Activated T-cell treated with anti-CD3 and anti-CD28 coated beads, Interleukin-2, amount 50 U/mL, for 24 hours (primary cell): ENCODE measurements around the gene SFMBT2.

Experiments
- DNase-seq: peaks from one replicate; pipeline ENCODE4 v3.0.0-alpha.2; 2020
- H3K27ac Mint-ChIP-seq: 2 replicates; pipeline ENCODE4 v1.8.0; 2020; ENCODE audit warnings: mild to moderate bottlenecking, mixed read lengths
- H3K27me3 Mint-ChIP-seq: 2 replicates; pipeline ENCODE4 v1.8.0; 2020; ENCODE audit warnings: mixed read lengths
- H3K36me3 Mint-ChIP-seq: 2 replicates; pipeline ENCODE4 v1.8.0; 2020; ENCODE audit warnings: low read depth, mixed read lengths
- H3K4me1 Mint-ChIP-seq: 2 replicates; pipeline ENCODE4 v1.8.0; 2020; ENCODE audit warnings: low read depth, mixed read lengths
- H3K4me3 Mint-ChIP-seq: 2 replicates; pipeline ENCODE4 v1.8.0; 2020; ENCODE audit warnings: mild to moderate bottlenecking, moderate library complexity, mixed read lengths
- H3K9me3 Mint-ChIP-seq: 2 replicates; pipeline ENCODE4 v1.8.0; 2020; ENCODE audit warnings: mixed read lengths

Gene SFMBT2

DNA sequence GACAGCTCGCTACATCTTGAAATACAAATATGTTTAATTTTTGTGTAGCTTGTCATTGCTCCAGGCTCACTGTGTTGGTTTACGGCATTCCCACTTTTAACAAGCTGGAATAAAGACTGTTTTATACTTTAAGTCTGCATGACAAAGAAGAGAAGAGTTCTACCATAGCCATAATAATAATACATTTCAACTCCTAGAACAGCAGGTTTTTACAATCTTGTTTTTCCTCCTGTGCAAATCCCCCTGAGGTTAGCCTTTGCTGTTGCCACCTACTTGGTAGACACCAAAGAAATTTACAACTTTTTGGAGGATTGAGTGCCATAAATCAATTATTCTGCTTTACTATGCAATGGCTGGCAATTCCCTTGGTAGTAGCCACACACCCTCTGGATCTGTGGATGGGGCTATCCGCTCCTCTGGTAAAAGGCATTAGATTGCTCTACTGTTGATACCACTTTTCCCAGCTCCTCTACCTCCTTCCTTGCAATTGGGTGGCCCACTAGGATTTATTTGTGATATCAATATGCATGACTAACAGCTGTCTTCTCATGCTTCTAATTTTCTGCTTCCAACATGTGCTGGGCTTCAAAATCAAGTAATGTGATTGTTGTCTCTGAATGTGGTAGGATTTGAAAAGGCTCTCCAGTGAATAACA is 60.2 kb downstream of the SFMBT2 start:
- H3K27me3 Mint-ChIP-seq: no peaks in the 10 kb centered on the region
- H3K36me3 Mint-ChIP-seq: peaks cover 72% of the 10 kb centered on the region
- no peak overlapping the region for H3K27ac Mint-ChIP-seq
- H3K4me1 Mint-ChIP-seq: peaks cover 53% of the 10 kb centered on the region
- H3K4me3 Mint-ChIP-seq: no peak overlapping the region
- peaks cover 3% of the 10 kb centered on the region for H3K9me3 Mint-ChIP-seq
- no peak for DNase-seq

DNA sequence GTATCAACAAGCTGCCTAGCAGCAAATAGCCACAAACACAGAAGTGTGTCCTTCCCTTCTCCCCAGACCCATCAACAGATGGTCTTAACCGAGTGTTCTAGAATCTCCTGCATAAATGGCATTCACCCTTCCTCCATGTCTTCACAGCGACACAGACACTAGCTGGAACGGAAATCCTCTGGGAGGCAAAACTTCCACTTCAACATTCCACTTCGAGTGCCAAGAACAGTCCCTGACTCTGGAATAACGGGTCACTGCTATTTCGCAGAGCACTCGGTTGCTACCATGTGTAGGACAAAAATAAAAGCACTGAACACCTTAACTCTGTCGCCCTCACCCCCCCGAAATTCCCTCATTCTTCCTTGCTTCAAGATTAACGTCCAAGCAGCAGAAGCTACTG is 65.1 kb downstream of the SFMBT2 start:
- H3K27ac Mint-ChIP-seq: no peak overlapping the region
- DNase-seq: no peak
- H3K4me3 Mint-ChIP-seq: no peak overlapping the region
- H3K36me3 Mint-ChIP-seq: peaks cover 77% of the 10 kb centered on the region
- H3K9me3 Mint-ChIP-seq: peaks cover 3% of the 10 kb centered on the region
- H3K4me1 Mint-ChIP-seq: peaks cover 45% of the 10 kb centered on the region
- H3K27me3 Mint-ChIP-seq: no peaks in the 10 kb centered on the region

DNA sequence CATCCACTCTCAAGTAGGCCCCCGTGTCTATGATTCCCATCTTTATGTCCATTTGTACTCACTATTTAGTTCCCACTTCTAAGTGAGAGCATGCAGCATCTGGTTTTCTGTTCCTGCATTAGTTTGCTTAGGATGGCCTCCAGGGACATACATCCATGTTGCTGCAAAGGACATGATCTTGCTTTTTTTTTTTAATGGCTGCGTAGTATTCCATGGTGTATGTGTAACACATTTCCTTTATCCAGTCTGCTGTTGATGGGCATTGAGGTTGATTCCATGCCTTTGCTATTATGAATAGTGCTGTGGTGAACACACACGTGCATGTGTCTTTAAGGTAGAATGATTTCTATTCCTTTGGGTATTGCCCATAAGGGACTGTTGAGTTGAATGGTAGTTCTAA is 67.8 kb downstream of the SFMBT2 start:
- Mint-ChIP-seq H3K27me3 (no peaks in the 10 kb centered on the region), H3K36me3 (peaks cover 77% of the 10 kb centered on the region), H3K4me1 (peaks cover 54% of the 10 kb centered on the region), H3K9me3 (no peaks in the 10 kb centered on the region), H3K4me3 (no peak overlapping the region), H3K27ac (no peak overlapping the region)
- no peak for DNase-seq

DNA sequence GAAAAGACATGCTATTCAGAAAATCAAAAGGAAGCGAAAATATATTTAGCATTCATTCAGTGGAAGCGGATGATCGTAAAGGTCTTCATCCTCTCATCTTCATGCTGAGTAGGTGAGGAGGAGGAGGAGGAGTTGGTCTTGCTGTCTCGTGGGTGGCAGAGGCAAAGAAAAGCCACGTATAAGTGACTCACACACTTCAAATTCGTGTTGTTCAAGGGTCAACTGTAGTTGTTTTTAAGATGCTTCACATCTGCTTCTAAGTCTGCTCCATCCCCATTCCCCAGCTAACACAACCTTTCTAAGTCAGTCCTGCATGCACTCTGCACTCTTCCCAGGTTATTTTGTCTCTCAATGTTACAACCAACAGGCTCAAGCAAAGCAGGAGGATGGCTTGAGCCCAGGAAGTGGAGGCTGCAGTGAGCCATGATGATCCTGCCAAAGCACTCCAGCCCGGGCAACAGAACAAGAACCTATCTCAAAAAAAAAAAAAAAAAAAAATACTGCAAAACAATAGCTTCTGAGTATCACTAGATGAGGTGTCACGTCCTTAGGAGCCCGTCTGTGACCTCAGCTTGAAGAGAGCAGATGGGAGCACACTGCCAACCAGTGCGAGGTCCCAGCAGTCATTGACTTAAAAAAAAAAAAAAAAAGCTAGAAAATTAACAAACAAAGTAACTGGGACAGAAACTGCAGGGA is 70.5 kb downstream of the SFMBT2 start:
- no peak overlapping the region for H3K4me3 Mint-ChIP-seq
- peaks cover 84% of the 10 kb centered on the region for H3K36me3 Mint-ChIP-seq
- H3K27ac Mint-ChIP-seq: peak overlapping the region; percentile 64
- peaks cover 64% of the 10 kb centered on the region for H3K4me1 Mint-ChIP-seq
- no peaks in the 10 kb centered on the region for H3K9me3 Mint-ChIP-seq
- DNase-seq: no peak
- H3K27me3 Mint-ChIP-seq: no peaks in the 10 kb centered on the region

DNA sequence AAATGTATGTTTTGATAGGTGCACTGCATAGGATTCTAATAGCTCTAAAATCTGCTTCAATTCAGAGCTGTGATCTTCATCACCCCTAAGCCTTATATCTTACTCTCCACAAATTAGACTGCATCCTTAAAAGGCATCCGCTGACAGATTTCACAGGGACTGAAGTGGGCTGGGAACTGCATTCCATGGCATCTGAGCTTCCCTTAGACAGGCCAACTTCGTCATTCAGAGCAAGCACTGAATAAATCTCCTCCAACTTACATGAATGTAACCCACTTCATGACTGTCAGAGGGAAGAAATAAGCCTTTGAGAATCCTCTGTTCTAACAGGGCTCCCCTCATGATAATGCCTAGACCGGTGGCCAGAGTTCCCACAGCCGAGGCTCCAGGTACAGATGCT is 71.3 kb downstream of the SFMBT2 start:
- no peak for DNase-seq
- Mint-ChIP-seq H3K4me3 (no peak overlapping the region), H3K4me1 (peaks cover 67% of the 10 kb centered on the region), H3K27ac (peak overlapping the region; percentile 32), H3K36me3 (peaks cover 84% of the 10 kb centered on the region), H3K27me3 (no peaks in the 10 kb centered on the region), H3K9me3 (no peaks in the 10 kb centered on the region)

DNA sequence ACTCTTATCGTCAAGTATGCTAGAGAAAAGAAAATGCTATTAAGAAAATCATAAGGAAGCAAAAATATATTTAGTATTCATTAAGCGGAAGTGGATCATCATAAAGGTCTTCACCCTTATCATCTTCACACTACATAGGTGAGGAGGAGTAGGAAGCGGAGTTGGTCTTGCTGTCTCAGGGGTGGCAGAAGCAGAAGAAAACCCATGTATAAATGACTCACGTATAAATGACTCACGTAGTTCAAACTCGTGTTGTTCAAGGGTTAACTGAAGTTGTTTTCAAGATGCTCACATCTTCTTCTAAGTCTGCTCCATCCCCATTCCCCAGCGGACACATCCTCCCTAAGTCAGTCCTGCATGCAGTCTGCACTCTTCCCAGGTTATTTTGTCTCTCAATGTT is 72.4 kb downstream of the SFMBT2 start:
- Mint-ChIP-seq H3K36me3 (peaks cover 82% of the 10 kb centered on the region), H3K4me3 (no peak overlapping the region), H3K27ac (peak overlapping the region; percentile 87), H3K27me3 (no peaks in the 10 kb centered on the region), H3K4me1 (peaks cover 73% of the 10 kb centered on the region), H3K9me3 (no peaks in the 10 kb centered on the region)
- no peak for DNase-seq

GRCh38 chr10:7337431-7338171 is 73.2 kb downstream of the SFMBT2 start:
- Mint-ChIP-seq H3K4me1 (peaks cover 72% of the 10 kb centered on the region), H3K9me3 (no peaks in the 10 kb centered on the region), H3K36me3 (peaks cover 81% of the 10 kb centered on the region)

DNA sequence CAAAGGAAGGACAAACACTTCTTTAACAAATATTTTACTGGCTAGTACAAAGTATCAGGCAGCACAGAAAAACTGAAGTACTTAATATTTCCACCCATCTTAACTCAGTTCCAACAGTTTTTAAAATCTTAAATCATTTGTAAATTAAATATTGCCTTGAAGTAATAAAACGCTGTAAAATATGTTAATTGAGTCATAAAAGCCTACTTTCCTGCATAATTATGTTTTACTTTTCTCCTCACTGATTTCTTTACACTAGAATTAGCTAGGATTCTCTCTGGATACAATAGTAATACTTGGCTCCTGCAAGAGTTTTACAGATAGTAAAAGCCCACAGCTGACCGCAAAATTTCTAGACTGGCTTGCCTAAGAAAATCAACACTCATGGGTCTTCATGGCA is 74.9 kb downstream of the SFMBT2 start:
- Mint-ChIP-seq H3K4me1 (peaks cover 74% of the 10 kb centered on the region), H3K9me3 (peaks cover 3% of the 10 kb centered on the region), H3K4me3 (no peak overlapping the region), H3K27ac (no peak overlapping the region), H3K36me3 (peaks cover 83% of the 10 kb centered on the region), H3K27me3 (no peaks in the 10 kb centered on the region)
- DNase-seq: no peak

More at GRCh38 chr10:7337431-7338171, 73.2 kb downstream of the SFMBT2 start:
- Mint-ChIP-seq H3K4me3 (peak overlapping the region; percentile 0), H3K27ac (peak overlapping the region; percentile 87), H3K27me3 (no peaks in the 10 kb centered on the region)
- DNase-seq: no peak

DNA sequence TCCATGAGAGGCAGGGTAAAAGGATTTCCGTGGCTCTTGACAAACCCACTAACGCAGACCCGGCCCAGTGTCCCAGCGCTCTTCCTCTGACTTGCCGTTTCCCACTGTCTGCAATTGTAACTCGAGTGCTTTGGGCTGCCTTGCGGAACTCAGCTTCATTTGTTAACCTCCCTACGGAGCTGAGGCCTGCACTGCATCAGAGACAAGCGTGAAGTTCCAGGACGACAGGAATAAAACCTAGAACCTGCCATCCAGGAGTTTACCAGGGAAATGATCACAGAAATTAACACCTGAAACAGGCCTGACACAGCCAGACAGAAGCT is 76.2 kb downstream of the SFMBT2 start:
- Mint-ChIP-seq H3K4me3 (no peak overlapping the region), H3K36me3 (peaks cover 84% of the 10 kb centered on the region), H3K27me3 (no peaks in the 10 kb centered on the region), H3K9me3 (peaks cover 7% of the 10 kb centered on the region), H3K4me1 (peaks cover 65% of the 10 kb centered on the region), H3K27ac (no peak overlapping the region)
- no peak for DNase-seq

GRCh38 chr10:7333961-7334641 is 76.7 kb downstream of the SFMBT2 start:
- Mint-ChIP-seq H3K27ac (no peak overlapping the region), H3K9me3 (peaks cover 11% of the 10 kb centered on the region), H3K4me1 (peaks cover 61% of the 10 kb centered on the region), H3K36me3 (peaks cover 85% of the 10 kb centered on the region), H3K4me3 (no peak overlapping the region), H3K27me3 (no peaks in the 10 kb centered on the region)
- no peak for DNase-seq

DNA sequence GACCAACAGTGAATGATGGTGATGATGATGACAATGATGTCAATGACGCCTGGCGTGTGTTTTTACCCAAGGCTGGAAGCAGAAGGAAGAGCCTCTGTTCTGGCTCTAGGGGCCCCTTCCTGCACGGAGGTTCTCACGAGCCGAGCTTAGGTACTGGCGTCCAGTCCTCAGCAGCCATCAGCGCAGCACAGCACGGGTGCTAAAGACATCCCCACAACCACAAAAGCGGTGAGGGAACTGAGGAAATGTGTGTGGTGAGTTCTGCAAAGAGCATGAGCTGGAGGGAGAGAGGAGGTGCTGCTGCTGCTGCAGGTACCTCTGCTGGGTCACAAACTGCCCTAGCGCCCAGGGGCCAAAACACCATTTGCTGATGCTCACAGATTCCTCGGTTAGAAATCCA is 81.6 kb downstream of the SFMBT2 start:
- H3K27me3 Mint-ChIP-seq: no peaks in the 10 kb centered on the region
- DNase-seq: no peak
- no peak overlapping the region for H3K27ac Mint-ChIP-seq
- no peak overlapping the region for H3K4me3 Mint-ChIP-seq
- H3K36me3 Mint-ChIP-seq: peaks cover 89% of the 10 kb centered on the region
- H3K4me1 Mint-ChIP-seq: peaks cover 32% of the 10 kb centered on the region
- peaks cover 34% of the 10 kb centered on the region for H3K9me3 Mint-ChIP-seq

DNA sequence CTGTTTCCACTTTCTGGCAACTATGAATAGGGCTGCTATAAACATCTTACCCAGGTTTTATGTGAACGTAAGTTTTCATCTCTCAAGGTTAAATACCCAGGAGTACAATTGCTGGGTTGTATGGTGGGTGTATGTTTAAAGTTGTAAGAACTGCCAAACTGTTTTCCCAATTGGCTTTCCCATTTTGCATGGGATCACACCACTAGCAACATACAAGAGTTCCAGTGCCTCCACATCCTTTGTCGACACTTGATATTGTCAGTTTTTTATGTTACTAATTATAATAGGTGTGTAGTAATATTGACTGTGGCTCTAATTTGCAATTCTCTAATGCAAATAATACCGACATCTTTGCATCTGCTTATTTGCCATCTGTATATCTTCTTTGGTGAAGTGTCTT is 82.9 kb downstream of the SFMBT2 start:
- Mint-ChIP-seq H3K36me3 (peaks cover 83% of the 10 kb centered on the region), H3K27me3 (no peaks in the 10 kb centered on the region), H3K9me3 (peaks cover 36% of the 10 kb centered on the region), H3K4me1 (peaks cover 24% of the 10 kb centered on the region), H3K4me3 (no peak overlapping the region), H3K27ac (no peak overlapping the region)
- no peak for DNase-seq

DNA sequence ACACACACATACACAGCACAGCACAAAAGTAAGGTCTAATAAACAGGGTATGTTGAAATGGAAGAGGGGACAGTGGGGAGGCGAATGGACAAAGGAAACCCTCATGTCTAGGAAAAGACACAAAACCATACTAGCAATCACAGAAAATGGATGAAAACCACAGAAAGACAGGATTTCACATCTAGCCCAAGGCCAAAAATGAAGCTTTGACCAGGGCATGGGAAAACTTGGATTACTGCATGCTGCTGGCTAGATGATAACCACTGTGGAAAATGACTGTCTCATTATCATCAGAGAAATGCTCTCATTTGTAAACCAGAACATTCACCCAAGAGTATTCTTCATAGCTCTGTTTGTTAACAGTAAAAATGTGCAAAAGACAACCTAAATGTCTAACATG is 88.2 kb downstream of the SFMBT2 start:
- Mint-ChIP-seq H3K4me1 (peaks cover 41% of the 10 kb centered on the region), H3K27ac (no peak overlapping the region), H3K36me3 (peaks cover 70% of the 10 kb centered on the region), H3K27me3 (no peaks in the 10 kb centered on the region), H3K4me3 (no peak overlapping the region), H3K9me3 (peaks cover 20% of the 10 kb centered on the region)
- no peak for DNase-seq

DNA sequence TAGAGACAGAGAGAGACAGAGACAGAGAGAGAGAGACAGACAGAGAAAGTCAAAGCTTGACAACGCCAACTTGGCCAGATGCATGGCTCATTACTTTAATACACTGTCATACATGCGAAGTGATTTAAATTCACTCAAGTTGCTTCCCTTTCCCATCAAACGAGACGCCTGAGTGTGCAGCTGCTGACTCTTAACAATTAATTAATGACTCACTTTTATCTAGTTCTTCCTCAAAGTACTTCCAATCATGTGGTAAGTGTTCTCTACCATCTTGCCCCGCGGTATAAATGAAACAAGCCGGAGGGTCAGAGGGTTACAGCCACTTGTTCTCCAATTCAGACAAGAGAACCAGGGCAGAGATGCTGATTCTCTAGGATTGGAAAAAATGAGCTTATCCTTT is 90.8 kb downstream of the SFMBT2 start:
- peaks cover 64% of the 10 kb centered on the region for H3K36me3 Mint-ChIP-seq
- H3K27ac Mint-ChIP-seq: peak overlapping the region; percentile 67
- H3K27me3 Mint-ChIP-seq: no peaks in the 10 kb centered on the region
- H3K9me3 Mint-ChIP-seq: peaks cover 12% of the 10 kb centered on the region
- H3K4me1 Mint-ChIP-seq: peaks cover 61% of the 10 kb centered on the region
- no peak overlapping the region for H3K4me3 Mint-ChIP-seq
- DNase-seq: no peak
